ENCODE results near the gene ASIC2.

The ASIC2 gene

GRCh38 chr17:33179151-33179550 lies 113.9 kb downstream of the ASIC2 start:
- TF ChIP-seq JUND (IDR thresholded peaks at IDR 0.05; ENCODE audit: low read depth): no peak
- DNase-seq (ENCODE audit: low read depth in 1 of 2, low spot score in 1 of 2): no peak
- in situ Hi-C loops (cut with HindIII; ENCODE audit: low pct_unique_long_range_greater_than_20kb, low sequenced_read_pairs): no loop called here

DNA sequence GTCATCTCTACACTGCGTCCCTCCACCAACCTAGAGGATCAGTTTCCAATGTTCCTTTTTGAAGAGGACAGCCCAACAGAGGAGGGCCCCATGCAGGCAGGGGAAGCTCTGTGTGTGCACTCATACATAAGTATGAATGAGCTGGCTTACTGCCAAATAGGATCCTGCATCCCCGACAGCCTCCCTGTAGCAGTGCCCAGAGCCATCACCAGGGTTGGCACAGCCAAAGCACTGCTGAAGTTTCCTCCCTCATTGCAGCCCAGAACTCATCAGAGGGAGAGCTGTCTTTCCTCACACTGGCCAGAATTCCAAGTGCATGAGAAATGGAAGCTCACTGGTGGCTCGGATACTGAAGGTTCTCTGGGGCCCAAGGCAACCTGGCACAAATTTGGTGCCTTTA lies 114.4 kb downstream of the ASIC2 start:
- DNase-seq (ENCODE audit: low read depth in 1 of 2, low spot score in 1 of 2): no peak
- TF ChIP-seq JUND (IDR thresholded peaks at IDR 0.05; ENCODE audit: low read depth): no peak

DNA sequence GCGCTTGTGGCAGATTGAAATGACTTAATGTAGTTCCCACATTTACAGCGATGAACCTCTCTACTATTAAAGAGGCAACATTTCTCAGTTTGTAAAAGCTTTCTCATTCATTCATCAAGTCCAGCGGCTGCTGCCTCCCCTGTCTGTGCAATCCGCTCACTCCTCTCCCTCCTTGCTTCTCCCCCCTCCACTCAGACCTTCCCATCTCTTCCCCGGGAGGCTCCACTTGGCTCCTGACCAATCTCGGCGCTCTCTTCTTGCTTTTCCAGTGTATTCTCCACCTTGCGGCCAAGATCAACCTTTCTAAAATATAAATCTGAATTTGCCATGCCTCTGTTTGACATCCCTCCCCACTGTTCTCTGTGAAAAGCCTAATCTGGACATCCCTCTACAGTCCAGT lies 117.5 kb downstream of the ASIC2 start:
- in situ Hi-C loops (cut with HindIII; ENCODE audit: low pct_unique_long_range_greater_than_20kb, low sequenced_read_pairs): no loop called here
- TF ChIP-seq JUND (IDR thresholded peaks at IDR 0.05; ENCODE audit: low read depth): no peak
- DNase-seq (ENCODE audit: low read depth in 1 of 2, low spot score in 1 of 2): no peak

More for the DNA sequence above, 114.4 kb downstream of the ASIC2 start:
- in situ Hi-C loops (cut with HindIII; ENCODE audit: low pct_unique_long_range_greater_than_20kb, low sequenced_read_pairs): no loop called here

DNA sequence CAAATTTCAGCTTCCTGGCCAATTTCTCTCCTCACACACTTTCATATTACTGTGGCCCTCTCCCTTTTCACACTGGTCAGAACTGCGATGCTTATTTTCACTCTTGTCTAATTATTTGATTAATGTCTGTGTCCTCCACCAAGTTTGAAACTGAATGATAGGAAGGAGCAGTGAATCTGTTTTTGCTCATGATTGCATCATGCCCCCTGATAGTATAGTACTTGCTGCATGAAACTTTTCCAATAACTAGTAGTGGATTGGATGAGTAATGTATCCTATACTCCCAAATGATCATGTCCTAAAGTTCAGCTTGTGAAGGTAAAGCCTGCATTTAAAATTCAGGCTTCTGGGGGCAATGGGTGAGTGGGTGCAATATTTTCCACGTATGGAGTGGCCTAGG lies 121.2 kb downstream of the ASIC2 start:
- in situ Hi-C loops (cut with HindIII; ENCODE audit: low pct_unique_long_range_greater_than_20kb, low sequenced_read_pairs): no loop called here
- no peak for DNase-seq (ENCODE audit: low read depth in 1 of 2, low spot score in 1 of 2)
- no peak for TF ChIP-seq JUND (IDR thresholded peaks at IDR 0.05; ENCODE audit: low read depth)

DNA sequence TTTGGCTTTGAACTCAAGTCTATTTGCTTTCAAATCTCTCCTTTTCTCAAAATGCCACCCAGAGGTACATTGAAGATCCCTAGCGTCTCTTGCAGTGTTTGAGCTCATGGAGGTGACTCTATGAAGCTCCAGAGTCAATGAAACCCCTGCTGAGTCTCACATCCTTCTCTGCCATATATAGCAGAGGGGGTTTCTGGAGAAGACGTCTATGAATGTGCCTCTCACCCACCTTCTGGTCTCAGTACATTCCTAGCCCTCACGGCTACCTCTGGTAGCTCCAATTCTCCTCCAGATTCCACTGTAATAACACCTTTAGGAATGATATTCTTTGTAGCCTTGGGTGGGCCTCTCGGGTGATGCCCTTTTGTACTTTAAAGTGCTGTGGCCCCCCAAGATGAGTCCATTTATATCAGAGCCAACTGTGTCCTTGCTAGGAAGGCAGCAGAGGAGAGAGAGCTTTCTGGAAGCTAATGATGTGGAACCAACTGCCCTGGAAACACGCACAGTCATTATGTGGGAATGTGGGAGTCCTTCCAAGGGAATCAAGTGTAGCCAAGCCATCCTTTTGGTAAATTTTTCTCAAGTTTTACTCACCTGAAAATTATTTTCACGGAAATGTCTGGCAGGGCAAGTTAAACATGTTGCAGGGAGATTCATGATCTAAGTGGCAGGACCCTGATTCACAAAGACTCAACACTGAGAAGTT lies 123.4 kb downstream of the ASIC2 start:
- TF ChIP-seq JUND (IDR thresholded peaks at IDR 0.05; ENCODE audit: low read depth): no peak
- in situ Hi-C loops (cut with HindIII; ENCODE audit: low pct_unique_long_range_greater_than_20kb, low sequenced_read_pairs): no loop called here
- DNase-seq (ENCODE audit: low read depth in 1 of 2, low spot score in 1 of 2): no peak

DNA sequence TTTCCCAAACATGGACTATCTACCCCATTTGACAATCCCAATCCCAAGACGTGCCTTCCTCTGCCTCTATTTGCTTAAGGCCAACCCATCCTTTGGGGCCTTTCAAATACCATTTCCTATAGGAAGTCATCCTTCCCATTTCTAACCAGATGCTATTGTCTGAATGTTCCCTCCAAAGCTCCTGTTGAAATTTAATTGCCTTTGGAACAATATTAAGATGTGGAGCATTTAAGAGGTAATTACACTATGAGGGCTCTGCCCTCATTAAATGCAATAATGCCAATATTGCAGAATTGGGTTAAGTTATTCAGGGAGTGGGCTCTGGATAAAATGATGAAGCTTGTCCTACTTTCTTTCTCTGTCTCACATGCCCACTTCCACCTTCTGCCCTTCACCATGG lies 125.4 kb downstream of the ASIC2 start:
- DNase-seq (ENCODE audit: low read depth in 1 of 2, low spot score in 1 of 2): no peak
- TF ChIP-seq JUND (IDR thresholded peaks at IDR 0.05; ENCODE audit: low read depth): no peak
- in situ Hi-C loops (cut with HindIII; ENCODE audit: low pct_unique_long_range_greater_than_20kb, low sequenced_read_pairs): no loop called here

GRCh38 chr17:33166472-33166871 lies 126.6 kb downstream of the ASIC2 start:
- in situ Hi-C loops (cut with HindIII; ENCODE audit: low pct_unique_long_range_greater_than_20kb, low sequenced_read_pairs): no loop called here
- no peak for DNase-seq (ENCODE audit: low read depth in 1 of 2, low spot score in 1 of 2)
- no peak for TF ChIP-seq JUND (IDR thresholded peaks at IDR 0.05; ENCODE audit: low read depth)

- no peak for TF ChIP-seq JUND (IDR thresholded peaks at IDR 0.05; ENCODE audit: low read depth)
- no peak for DNase-seq (ENCODE audit: low read depth in 1 of 2, low spot score in 1 of 2)
- in situ Hi-C loops (cut with HindIII; ENCODE audit: low pct_unique_long_range_greater_than_20kb, low sequenced_read_pairs): no loop called here
Measured at GRCh38 chr17:33164169-33164881, 128.8 kb downstream of the ASIC2 start.

DNA sequence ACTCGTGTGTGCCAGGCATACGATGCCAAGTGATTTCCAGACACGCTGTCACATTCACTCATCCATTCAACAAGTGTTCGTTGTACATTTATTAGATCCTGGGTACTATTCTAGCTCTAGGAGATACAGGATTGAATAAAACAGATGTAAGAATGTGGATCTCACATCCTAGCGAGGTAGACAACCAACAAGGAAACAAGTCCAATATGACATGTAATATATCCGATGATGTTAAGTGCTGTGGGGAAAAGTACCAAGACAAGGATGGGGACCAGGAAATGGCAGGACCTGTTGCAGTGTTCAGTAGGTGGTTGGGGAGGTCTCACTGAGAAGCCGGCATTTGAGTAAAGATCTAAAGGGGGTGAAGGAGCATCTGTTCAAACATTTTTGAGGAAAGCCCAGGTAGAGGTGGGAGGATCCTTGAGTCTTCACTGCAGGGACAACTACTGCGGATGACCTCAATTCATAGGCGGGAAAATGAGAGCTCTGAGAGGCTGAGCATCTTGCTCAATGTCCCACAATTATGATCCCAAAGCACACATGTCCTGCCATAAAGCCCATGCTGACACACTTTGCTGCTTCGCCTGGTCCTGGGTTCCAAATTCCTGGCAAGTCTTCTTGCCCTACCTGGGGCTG lies 129.4 kb downstream of the ASIC2 start:
- no peak for DNase-seq (ENCODE audit: low read depth in 1 of 2, low spot score in 1 of 2)
- no peak for TF ChIP-seq JUND (IDR thresholded peaks at IDR 0.05; ENCODE audit: low read depth)
- in situ Hi-C loops (cut with HindIII; ENCODE audit: low pct_unique_long_range_greater_than_20kb, low sequenced_read_pairs): no loop called here

DNA sequence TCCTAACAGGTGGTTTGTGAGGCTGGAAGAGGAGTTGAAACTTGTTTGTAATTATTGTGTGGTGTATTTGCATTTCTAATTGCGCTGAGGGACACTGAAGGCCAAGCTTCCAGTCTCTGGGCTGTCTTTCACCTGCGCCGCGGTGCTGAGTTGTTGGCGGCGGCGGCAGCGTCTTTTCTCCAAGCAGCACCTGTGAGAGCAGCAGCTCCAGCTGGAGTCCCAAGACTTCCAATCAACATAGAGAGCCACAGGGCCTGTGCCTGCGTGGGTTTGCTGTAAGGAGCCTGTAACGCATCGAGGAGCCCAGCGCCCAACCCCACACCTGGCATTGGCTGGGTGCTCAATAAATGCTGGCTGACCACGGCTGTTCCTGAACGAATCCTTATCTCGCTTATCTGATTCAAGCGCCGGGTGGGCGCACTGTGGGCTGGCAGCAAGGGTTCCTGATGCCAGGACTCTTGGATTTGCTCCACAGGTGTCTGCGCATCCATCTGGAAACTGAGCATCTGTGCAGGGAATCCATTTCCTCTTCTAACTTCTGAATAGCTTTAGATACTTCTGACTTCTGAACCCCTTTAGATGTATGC lies 138.1 kb downstream of the ASIC2 start:
- in situ Hi-C loops (cut with HindIII; ENCODE audit: low pct_unique_long_range_greater_than_20kb, low sequenced_read_pairs): no loop called here
- TF ChIP-seq JUND (IDR thresholded peaks at IDR 0.05; ENCODE audit: low read depth): no peak
- no peak for DNase-seq (ENCODE audit: low read depth in 1 of 2, low spot score in 1 of 2)

GRCh38 chr17:33152783-33153182 lies 140.3 kb downstream of the ASIC2 start:
- in situ Hi-C loops (cut with HindIII; ENCODE audit: low pct_unique_long_range_greater_than_20kb, low sequenced_read_pairs): no loop called here
- DNase-seq (ENCODE audit: low read depth in 1 of 2, low spot score in 1 of 2): no peak
- no peak for TF ChIP-seq JUND (IDR thresholded peaks at IDR 0.05; ENCODE audit: low read depth)

DNA sequence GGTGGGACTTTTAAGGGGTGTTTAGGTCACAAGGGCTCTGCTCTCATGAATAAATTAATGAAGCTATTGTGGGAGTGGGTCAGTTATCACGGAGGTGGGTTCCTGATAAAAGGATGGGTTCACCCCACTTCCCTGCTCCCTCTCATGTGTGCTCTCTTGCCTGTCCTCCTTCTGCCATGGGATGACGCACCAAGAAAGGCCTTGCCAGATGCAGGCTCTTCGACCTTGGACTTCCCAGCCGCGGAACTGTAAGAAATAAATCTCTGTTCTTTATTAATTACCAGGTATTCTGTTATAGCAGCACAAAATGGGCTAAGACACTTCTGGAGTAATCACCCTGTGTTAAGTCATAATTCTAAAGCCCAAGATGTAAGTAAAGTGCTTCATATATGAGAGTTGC lies 141.5 kb downstream of the ASIC2 start:
- DNase-seq (ENCODE audit: low read depth in 1 of 2, low spot score in 1 of 2): no peak
- no peak for TF ChIP-seq JUND (IDR thresholded peaks at IDR 0.05; ENCODE audit: low read depth)
- in situ Hi-C loops (cut with HindIII; ENCODE audit: low pct_unique_long_range_greater_than_20kb, low sequenced_read_pairs): no loop called here

DNA sequence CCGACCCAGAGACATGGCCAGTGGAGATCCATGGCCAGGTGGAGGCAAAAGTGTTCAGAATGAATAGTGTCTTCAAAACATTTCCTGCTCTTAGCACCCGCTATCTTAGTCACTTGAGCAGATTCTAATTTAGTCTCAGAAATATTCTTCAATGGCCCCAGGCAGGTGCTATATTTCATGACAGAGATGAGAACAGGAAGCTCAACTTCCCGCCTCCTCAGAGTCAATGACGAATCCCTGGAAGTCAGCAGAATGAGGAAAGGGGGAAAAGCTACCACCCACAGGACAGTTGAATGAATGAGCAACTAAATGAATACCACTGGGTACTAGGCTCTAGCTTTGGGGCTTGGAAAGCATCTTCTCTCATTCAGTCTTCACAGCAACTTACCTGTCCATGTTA lies 147.2 kb downstream of the ASIC2 start:
- DNase-seq (ENCODE audit: low read depth in 1 of 2, low spot score in 1 of 2): no peak
- no peak for TF ChIP-seq JUND (IDR thresholded peaks at IDR 0.05; ENCODE audit: low read depth)
- in situ Hi-C loops (cut with HindIII; ENCODE audit: low pct_unique_long_range_greater_than_20kb, low sequenced_read_pairs): no loop called here
